IMR-90 (cell line): ENCODE data around the gene KCNJ2. TPM values are rescaled to one million over a fixed set of nuclear protein-coding genes. Genes with fewer than 3 reads are reported as not detected.

Experiments
- ATAC-seq: fragments of 200-7000 bp; cut with Tn5 transposase; 2 replicates; pipeline ENCODE4 v1.9.1; 2020; ENCODE audit warnings: low read depth, mild to moderate bottlenecking, moderate library complexity
- BruUV-seq: library from RNA; stranded (reverse); fragments of 400-500 nt; replicated peaks from 2 replicates; lab custom pipeline; 2021; lab: Mats Ljungman, UMichigan
- CTCF ChIA-PET: fragments of 300-600 bp; formaldehyde crosslinking; extraction: SDS; loops from one replicate; lab custom pipeline; 2021; ENCODE audit warnings: antibody characterized with exemption; lab: Yijun Ruan, JAX
- POLR2A ChIA-PET: fragments of 300-600 bp; sonication (Branson Sonifier 250); formaldehyde crosslinking; loops from one replicate; lab custom pipeline; 2022; ENCODE audit warnings: antibody characterized with exemption; ENCODE audit not compliant: unreplicated experiment; lab: Charles Lee
- DNase-seq: peaks from one replicate; pipeline ENCODE4 v3.0.0; 2013
- H2AFZ ChIP-seq: replicated peaks from 2 replicates; pipeline ENCODE3; 2013; ENCODE audit warnings: low read length, mild to moderate bottlenecking; ENCODE audit not compliant: poor library complexity
- H2AK5ac ChIP-seq: 2 replicates; pipeline ENCODE4 v1.6.1; 2013; ENCODE audit warnings: low read depth, low read length, inconsistent platforms
- H2AK9ac ChIP-seq: replicated peaks from 2 replicates; pipeline ENCODE3; 2013; ENCODE audit warnings: mild to moderate bottlenecking, low read depth, low read length, moderate library complexity; ENCODE audit not compliant: poor library complexity
- H2BK120ac ChIP-seq: 2 replicates; pipeline ENCODE4 v1.6.1; 2013; ENCODE audit warnings: low read depth, low read length, inconsistent platforms
- H2BK15ac ChIP-seq: 3 replicates; pipeline ENCODE4 v1.6.1; 2013; ENCODE audit warnings: low read depth, low read length, inconsistent platforms
- H2BK20ac ChIP-seq: 2 replicates; pipeline ENCODE4 v1.6.1; 2013; ENCODE audit warnings: low read depth, mild to moderate bottlenecking, inconsistent platforms, low read length, moderate library complexity
- H2BK5ac ChIP-seq: 2 replicates; pipeline ENCODE4 v1.6.1; 2013; ENCODE audit warnings: mild to moderate bottlenecking, low read depth, low read length, inconsistent platforms; ENCODE audit not compliant: poor library complexity, severe bottlenecking
- H3K14ac ChIP-seq: replicated peaks from 2 replicates; pipeline ENCODE4 v1.6.1; 2013; ENCODE audit warnings: low read depth, low read length, inconsistent platforms
- H3K18ac ChIP-seq: 2 replicates; pipeline ENCODE4 v1.6.1; 2013; ENCODE audit warnings: low read depth, low read length, control low read depth
- H3K23ac ChIP-seq: 2 replicates; pipeline ENCODE4 v1.6.1; 2013; ENCODE audit warnings: low read depth, low read length, inconsistent platforms
- H3K27ac ChIP-seq: 2 replicates; pipeline ENCODE4 v1.5.1; 2013; ENCODE audit warnings: mild to moderate bottlenecking, control low read depth, low read length; ENCODE audit not compliant: insufficient read depth
- H3K27me3 ChIP-seq: 2 replicates; pipeline ENCODE4 v1.6.1; 2013; ENCODE audit warnings: low read length; ENCODE audit not compliant: control insufficient read depth, insufficient read depth
- H3K36me3 ChIP-seq: 2 replicates; pipeline ENCODE4 v1.6.1; 2013; ENCODE audit warnings: low read length, mixed read lengths; ENCODE audit not compliant: control insufficient read depth, insufficient read depth
- H3K4ac ChIP-seq: 2 replicates; pipeline ENCODE4 v1.6.1; 2013; ENCODE audit warnings: low read depth, low read length, inconsistent platforms
- H3K4me1 ChIP-seq: 2 replicates; pipeline ENCODE4 v1.6.1; 2013; ENCODE audit warnings: low read length, mixed read lengths; ENCODE audit not compliant: control insufficient read depth, insufficient read depth
- H3K4me2 ChIP-seq: 2 replicates; pipeline ENCODE4 v1.6.1; 2013; ENCODE audit warnings: low read depth, mild to moderate bottlenecking, control low read depth, low read length, moderate library complexity
- H3K4me3 ChIP-seq: 2 replicates; pipeline ENCODE4 v1.5.1; 2013; ENCODE audit warnings: low read depth, mild to moderate bottlenecking, control low read depth, low read length, moderate library complexity; ENCODE audit not compliant: insufficient read depth
- H3K56ac ChIP-seq: 2 replicates; pipeline ENCODE4 v1.6.1; 2013; ENCODE audit warnings: low read length, inconsistent platforms; ENCODE audit not compliant: insufficient read depth; ENCODE audit errors: extremely low read depth
- H3K79me1 ChIP-seq, 2 experiments: 2 replicates each; pipeline ENCODE4 v1.6.1; 2013; ENCODE audit warnings: low read length in 2 of 2, inconsistent platforms in 1 of 2, low read depth in 1 of 2
- H3K9ac ChIP-seq: 2 replicates; pipeline ENCODE4 v1.6.1; 2013; ENCODE audit warnings: low read depth, low read length, control low read depth
- H3K9me1 ChIP-seq: 2 replicates; pipeline ENCODE4 v1.6.1; 2013; ENCODE audit warnings: low read length, inconsistent platforms; ENCODE audit not compliant: insufficient read depth
- H3K9me3 ChIP-seq: 2 replicates; pipeline ENCODE4 v1.6.1; 2013; ENCODE audit warnings: low read length; ENCODE audit not compliant: control insufficient read depth, insufficient read depth
- H4K20me1 ChIP-seq: 2 replicates; pipeline ENCODE4 v1.6.1; 2013; ENCODE audit warnings: low read length, inconsistent platforms; ENCODE audit not compliant: insufficient read depth
- H4K5ac ChIP-seq: 2 replicates; pipeline ENCODE4 v1.6.1; 2013; ENCODE audit warnings: mild to moderate bottlenecking, low read depth, low read length, control low read depth
- H4K8ac ChIP-seq, 2 experiments: 2 replicates each; pipeline ENCODE4 v1.6.1; 2013; ENCODE audit warnings: low read depth in 2 of 2, low read length in 2 of 2, control low read depth in 1 of 2, inconsistent platforms in 1 of 2
- H4K91ac ChIP-seq: 2 replicates; pipeline ENCODE4 v1.6.1; 2013; ENCODE audit warnings: low read depth, low read length, inconsistent platforms; ENCODE audit not compliant: insufficient read depth
- CTCF ChIP-seq: conservative IDR thresholded peaks from 2 replicates; pipeline ENCODE4 v1.5.1; 2012; ENCODE audit warnings: mild to moderate bottlenecking, low read depth, low read length, improper control_type of control experiment
- FOS ChIP-seq: fragments of 150-350 bp; IDR thresholded peaks from 2 replicates; pipeline ENCODE4 v1.6.1; 2016; ENCODE audit warnings: low read depth, low read length
- RAD21 ChIP-seq: IDR thresholded peaks from 2 replicates; pipeline ENCODE4 v1.6.1; 2012; ENCODE audit warnings: low read length, improper control_type of control experiment
- SMC3 ChIP-seq: fragments of 150-350 bp; IDR thresholded peaks from 2 replicates; pipeline ENCODE4 v1.6.1; 2016; ENCODE audit warnings: low read depth, mild to moderate bottlenecking, antibody characterized with exemption, low read length, moderate library complexity
- WGBS, 2 experiments: methylation state at CpG; one replicate each; pipeline versions ENCODE4 v1.1.5 to v1.1.7; 2013; ENCODE audit warnings: missing lambda C conversion rate in 2 of 2; ENCODE audit not compliant: insufficient read length in 1 of 2; ENCODE audit errors: extremely low coverage in 2 of 2; 5-methylcytosine and 5-hydroxymethylcytosine counted together
- dilution Hi-C: fragments of 300-500 bp; cut with HindIII; formaldehyde crosslinking; loops from one replicate; pipeline ENCODE4 v1.14.3; 2018; ENCODE audit warnings: low sequenced_read_pairs; ENCODE audit not compliant: unreplicated experiment
- in situ Hi-C: fragments of 300-500 bp; cut with MboI; formaldehyde crosslinking; loops from 3 replicates; pipeline ENCODE4 v1.14.3; 2019; ENCODE audit warnings: low sequenced_read_pairs, inconsistent platforms, mixed read lengths
- intact Hi-C: fragments of 100-400 bp; cut with micrococcal nuclease; formaldehyde crosslinking; loops from 2 replicates; pipeline ENCODE4 v1.10.0; 2022
- polyA plus RNA-seq, 3 experiments: library from polyadenylated mRNA; depleted of rRNA; stranded (reverse); fragments of >200 nt; gene quantifications; 2 replicates each; pipeline ENCODE4 v1.2.3, GENCODE V29; 2012; ENCODE audit warnings: low replicate concordance in 1 of 3
- total RNA-seq: library from RNA; depleted of rRNA; stranded (reverse); fragments of >200 nt; gene quantifications from 2 replicates; pipeline ENCODE4 v1.2.3, GENCODE V29; 2012

KCNJ2 gene
- total and polyA plus RNA-seq, 2 of the 4 experiments (the other 2 are of a cell fraction): 0.55 to 8.6 TPM

GRCh38 chr17:70144260-70144846, 25.0 kb upstream of the KCNJ2 start:
- H3K27ac ChIP-seq: no peak overlapping the region
- no peak overlapping the region for H2BK5ac ChIP-seq
- H3K79me1 ChIP-seq: no peaks in the 10 kb centered on the region
- dilution Hi-C loops (no loop called here), in situ Hi-C loops (loop anchor here (10.0 kb wide), 1 partner anchor 580 kb away; no protein-coding TSS in a partner anchor), intact Hi-C loops (loop anchor here (1.0 to 2.0 kb wide), 3 partner anchors 536 to 618 kb away; no protein-coding TSS in a partner anchor)
- DNase-seq: peak; percentile 54
- ChIA-PET CTCF (interaction anchor here (0.6 to 1.6 kb wide), 11 partner anchors 12 to 584 kb away, joined by 3 to 6 read pairs (median 4); no protein-coding TSS in a partner anchor), POLR2A (no interaction called here)
- H3K4me3 ChIP-seq: no peak overlapping the region
- H3K23ac ChIP-seq: no peak overlapping the region
- H4K5ac ChIP-seq: no peak overlapping the region
- H2BK120ac ChIP-seq: no peak overlapping the region
- H3K18ac ChIP-seq: no peak overlapping the region
- no peak overlapping the region for H2AK5ac ChIP-seq
- H3K9me1 ChIP-seq: no peaks in the 10 kb centered on the region
- no peak overlapping the region for H2BK20ac ChIP-seq
- H3K56ac ChIP-seq: no peak overlapping the region
- H3K27me3 ChIP-seq: no peaks in the 10 kb centered on the region
- H2BK15ac ChIP-seq: no peak overlapping the region
- H4K8ac ChIP-seq: no peak overlapping the region; a peak in 1 of 4 replicates
- no peak overlapping the region for H3K4me2 ChIP-seq
- WGBS, 2 experiments: no CpG with 5 or more reads among the region's 6 CpGs
- no peak overlapping the region for H2AFZ ChIP-seq
- H2AK9ac ChIP-seq: no peak overlapping the region
- no peak overlapping the region for H3K9ac ChIP-seq
- H3K36me3 ChIP-seq: no peaks in the 10 kb centered on the region
- H3K4me1 ChIP-seq: no peaks in the 10 kb centered on the region
- peak; percentile 51 for ATAC-seq
- TF ChIP-seq SMC3 (peak; percentile 82), FOS (no peak), RAD21 (peak; percentile 74), CTCF (peak; percentile 70)
- H3K14ac ChIP-seq: no peak overlapping the region
- no peaks in the 10 kb centered on the region; the same call in 1 of the 2 replicates for H3K9me3 ChIP-seq
- BruUV-seq: no TSS peak
- no peak overlapping the region for H4K91ac ChIP-seq
- H3K4ac ChIP-seq: peak overlapping the region; percentile 19; the same call in 1 of the 2 replicates
- H4K20me1 ChIP-seq: no peaks in the 10 kb centered on the region
